Hepatocyte (in vitro differentiated cells): ENCODE data around the gene DSCAML1. TPM values are rescaled to one million over a fixed set of nuclear protein-coding genes. Genes with fewer than 3 reads are reported as not detected.

Experiments
- DNase-seq: peaks from one replicate; pipeline ENCODE4 v3.0.0-alpha.2; 2016; ENCODE audit warnings: low spot score
- H2AFZ ChIP-seq: fragments of 200-600 bp; sonication (generic); 2 replicates; pipeline ENCODE4 v1.6.0; 2016; ENCODE audit warnings: antibody characterized with exemption, mild to moderate bottlenecking
- H3K27ac ChIP-seq: fragments of 200-600 bp; sonication (generic); 2 replicates; pipeline ENCODE4 v1.5.1; 2016; ENCODE audit warnings: mild to moderate bottlenecking
- H3K27me3 ChIP-seq: fragments of 200-600 bp; sonication (generic); 2 replicates; pipeline ENCODE4 v1.6.1; 2016
- H3K36me3 ChIP-seq: fragments of 200-600 bp; sonication (generic); replicated peaks from 2 replicates; pipeline ENCODE4 v1.5.1; 2016; ENCODE audit warnings: low read depth; ENCODE audit not compliant: insufficient read depth
- H3K4me1 ChIP-seq: fragments of 200-600 bp; sonication (generic); 2 replicates; pipeline ENCODE4 v1.5.1; 2016; ENCODE audit warnings: mild to moderate bottlenecking, moderate library complexity; ENCODE audit not compliant: insufficient read depth
- H3K4me2 ChIP-seq: fragments of 200-600 bp; sonication (generic); 2 replicates; pipeline ENCODE4 v1.6.0; 2016
- H3K4me3 ChIP-seq: fragments of 200-600 bp; sonication (generic); 2 replicates; pipeline ENCODE4 v1.5.1; 2016; ENCODE audit warnings: mild to moderate bottlenecking
- H3K79me2 ChIP-seq: fragments of 200-600 bp; sonication (generic); 2 replicates; pipeline ENCODE4 v1.6.0; 2017; ENCODE audit warnings: mild to moderate bottlenecking
- H3K9me2 ChIP-seq: fragments of 200-600 bp; sonication (generic); replicated peaks from 2 replicates; pipeline ENCODE4 v1.6.0; 2017; ENCODE audit warnings: mild to moderate bottlenecking; ENCODE audit not compliant: insufficient read depth
- H3K9me3 ChIP-seq: fragments of 200-600 bp; sonication (generic); 2 replicates; pipeline ENCODE4 v1.5.1; 2016; ENCODE audit warnings: low read depth, mild to moderate bottlenecking
- H4K20me1 ChIP-seq: fragments of 200-600 bp; sonication (generic); 2 replicates; pipeline ENCODE4 v1.6.0; 2016; ENCODE audit warnings: mild to moderate bottlenecking; ENCODE audit not compliant: insufficient read depth, poor library complexity, severe bottlenecking
- EZH2 ChIP-seq: fragments of 200-600 bp; sonication (generic); IDR thresholded peaks from 2 replicates; pipeline ENCODE4 v1.6.1; 2016; ENCODE audit warnings: antibody characterized with exemption, mild to moderate bottlenecking, borderline replicate concordance
- EZH2phosphoT487 ChIP-seq: fragments of 200-600 bp; sonication (generic); IDR thresholded peaks from one replicate; pipeline ENCODE4 v1.6.1; 2018; ENCODE audit warnings: antibody characterized with exemption, mild to moderate bottlenecking, low read depth, moderate library complexity; ENCODE audit not compliant: unreplicated experiment, severe bottlenecking
- WGBS: methylation state at CpG from one replicate; pipeline ENCODE4 v1.1.6; 2016; ENCODE audit warnings: low lambda C conversion rate; ENCODE audit errors: missing lambda C conversion rate; 5-methylcytosine and 5-hydroxymethylcytosine counted together
- polyA plus RNA-seq: library from polyadenylated mRNA; unstranded; fragments of >200 nt; fragmentation: Nextera tagmentation; extraction: Ambion mirVana; gene quantifications from 2 replicates; pipeline ENCODE4 v1.2.1, GENCODE V29; 2016
- total RNA-seq: library from RNA; depleted of rRNA; stranded (reverse); fragments of >200 nt; gene quantifications from 2 replicates; pipeline ENCODE4 v1.2.3, GENCODE V29; 2014
- TF ChIP-seq, protein P1 (sequence below): fragments of 200-600 bp; sonication (generic); IDR thresholded peaks from 2 replicates; pipeline ENCODE4 v1.5.1; 2016; ENCODE audit warnings: antibody characterized with exemption, mild to moderate bottlenecking; ENCODE audit not compliant: poor library complexity

Gene DSCAML1
- total and polyA plus RNA-seq, 2 experiments from 2014 or later = 0.46 to 2.6 TPM

DNA sequence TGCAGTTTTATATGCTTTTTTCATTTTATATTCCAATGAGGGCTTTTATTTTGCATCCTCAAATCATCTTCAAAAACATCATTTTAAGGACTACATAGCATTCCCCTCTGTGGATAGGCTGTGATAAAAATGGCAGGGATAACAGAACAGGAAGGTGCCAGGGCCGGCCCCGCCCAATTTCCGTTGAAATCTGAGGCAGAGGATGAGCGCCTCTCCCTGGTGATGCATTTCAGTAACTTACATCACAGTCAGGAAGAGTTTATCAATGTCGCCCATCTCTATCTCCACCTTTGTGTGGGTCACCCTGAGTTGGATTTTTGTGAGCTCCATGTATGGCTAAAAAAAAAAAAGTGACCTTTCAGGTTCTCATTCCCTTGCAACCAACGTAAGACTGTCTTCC lies 201.6 kb downstream of the DSCAML1 start:
- peaks cover 26% of the 10 kb centered on the region for H3K27me3 ChIP-seq

DNA sequence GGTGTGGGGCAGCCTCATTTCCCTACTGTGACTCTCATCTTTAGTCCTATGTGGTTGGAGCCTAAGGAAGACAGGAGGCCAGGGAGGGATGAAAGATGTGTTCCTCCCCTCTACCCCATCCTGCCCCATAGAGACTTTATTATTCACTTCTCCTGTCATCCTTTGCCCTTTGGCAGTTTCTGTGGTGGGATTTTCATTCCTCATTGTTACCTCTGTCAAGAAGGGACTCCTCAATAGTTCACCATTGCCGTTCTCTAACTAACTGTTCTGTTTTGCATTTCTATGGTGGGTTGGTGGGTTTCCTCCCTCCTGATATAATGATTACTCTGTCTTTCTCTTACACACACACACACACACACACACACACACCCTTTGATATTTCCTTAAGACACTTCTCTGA lies 202.3 kb downstream of the DSCAML1 start:
- no peaks in the 10 kb centered on the region for H3K9me2 ChIP-seq
- no peaks in the 10 kb centered on the region for H4K20me1 ChIP-seq
- H3K79me2 ChIP-seq = no peaks in the 10 kb centered on the region
- H3K4me2 ChIP-seq = no peak overlapping the region
- no peak overlapping the region for H3K27ac ChIP-seq
- peaks cover 26% of the 10 kb centered on the region for H3K27me3 ChIP-seq
- no peak for TF ChIP-seq EZH2
- TF ChIP-seq, protein P1, sequence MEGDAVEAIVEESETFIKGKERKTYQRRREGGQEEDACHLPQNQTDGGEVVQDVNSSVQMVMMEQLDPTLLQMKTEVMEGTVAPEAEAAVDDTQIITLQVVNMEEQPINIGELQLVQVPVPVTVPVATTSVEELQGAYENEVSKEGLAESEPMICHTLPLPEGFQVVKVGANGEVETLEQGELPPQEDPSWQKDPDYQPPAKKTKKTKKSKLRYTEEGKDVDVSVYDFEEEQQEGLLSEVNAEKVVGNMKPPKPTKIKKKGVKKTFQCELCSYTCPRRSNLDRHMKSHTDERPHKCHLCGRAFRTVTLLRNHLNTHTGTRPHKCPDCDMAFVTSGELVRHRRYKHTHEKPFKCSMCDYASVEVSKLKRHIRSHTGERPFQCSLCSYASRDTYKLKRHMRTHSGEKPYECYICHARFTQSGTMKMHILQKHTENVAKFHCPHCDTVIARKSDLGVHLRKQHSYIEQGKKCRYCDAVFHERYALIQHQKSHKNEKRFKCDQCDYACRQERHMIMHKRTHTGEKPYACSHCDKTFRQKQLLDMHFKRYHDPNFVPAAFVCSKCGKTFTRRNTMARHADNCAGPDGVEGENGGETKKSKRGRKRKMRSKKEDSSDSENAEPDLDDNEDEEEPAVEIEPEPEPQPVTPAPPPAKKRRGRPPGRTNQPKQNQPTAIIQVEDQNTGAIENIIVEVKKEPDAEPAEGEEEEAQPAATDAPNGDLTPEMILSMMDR = no peak
- no peak for TF ChIP-seq EZH2phosphoT487
- H3K36me3 ChIP-seq = no peaks in the 10 kb centered on the region
- no peaks in the 10 kb centered on the region for H3K4me1 ChIP-seq
- no peaks in the 10 kb centered on the region for H3K9me3 ChIP-seq
- H3K4me3 ChIP-seq = no peak overlapping the region
- DNase-seq = no peak
- no peak overlapping the region for H2AFZ ChIP-seq
- 53% methylated on average over 1 of the region's 1 CpG for WGBS

More for the DNA sequence above, 201.6 kb downstream of the DSCAML1 start:
- Histone ChIP-seq H3K9me3 (no peaks in the 10 kb centered on the region), H2AFZ (no peak overlapping the region), H4K20me1 (no peaks in the 10 kb centered on the region), H3K4me3 (no peak overlapping the region), H3K36me3 (no peaks in the 10 kb centered on the region), H3K4me1 (no peaks in the 10 kb centered on the region), H3K9me2 (no peaks in the 10 kb centered on the region), H3K4me2 (no peak overlapping the region), H3K79me2 (no peaks in the 10 kb centered on the region), H3K27ac (no peak overlapping the region)
- WGBS = 50% methylated on average over 6 of the region's 6 CpGs
- no peak for DNase-seq
- TF ChIP-seq EZH2phosphoT487 = no peak
- no peak for TF ChIP-seq EZH2
- TF ChIP-seq, protein P1 = no peak

DNA sequence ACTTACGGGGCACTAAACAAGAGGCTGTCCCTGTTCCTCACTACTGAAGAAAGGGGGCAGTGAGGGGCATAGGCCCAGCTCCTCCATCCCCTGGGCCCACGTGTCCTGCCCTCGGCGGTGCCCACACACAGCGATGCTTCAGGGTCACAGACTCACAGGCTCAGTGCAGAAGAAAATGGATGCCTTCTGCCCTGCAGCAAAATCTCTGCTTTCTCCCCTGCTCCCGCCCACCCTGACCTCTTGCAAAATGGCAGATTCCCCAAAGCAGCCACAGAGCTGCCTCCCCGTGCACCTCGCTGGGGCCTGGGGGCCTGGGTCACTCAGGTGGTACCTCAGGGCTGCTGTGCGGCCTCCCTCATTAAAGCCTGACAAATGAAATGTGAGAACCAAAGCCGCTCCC lies 204.0 kb downstream of the DSCAML1 start:
- TF ChIP-seq EZH2 (no peak), EZH2phosphoT487 (no peak)
- TF ChIP-seq, protein P1 = no peak
- DNase-seq = no peak
- Histone ChIP-seq H3K4me1 (no peaks in the 10 kb centered on the region), H4K20me1 (no peaks in the 10 kb centered on the region), H3K4me3 (no peak overlapping the region), H3K79me2 (no peaks in the 10 kb centered on the region), H3K27me3 (peaks cover 35% of the 10 kb centered on the region), H3K36me3 (no peaks in the 10 kb centered on the region), H3K27ac (no peak overlapping the region), H3K9me3 (no peaks in the 10 kb centered on the region), H3K4me2 (no peak overlapping the region), H3K9me2 (no peaks in the 10 kb centered on the region), H2AFZ (no peak overlapping the region)
- WGBS = 75% methylated on average over 10 of the region's 10 CpGs

DNA sequence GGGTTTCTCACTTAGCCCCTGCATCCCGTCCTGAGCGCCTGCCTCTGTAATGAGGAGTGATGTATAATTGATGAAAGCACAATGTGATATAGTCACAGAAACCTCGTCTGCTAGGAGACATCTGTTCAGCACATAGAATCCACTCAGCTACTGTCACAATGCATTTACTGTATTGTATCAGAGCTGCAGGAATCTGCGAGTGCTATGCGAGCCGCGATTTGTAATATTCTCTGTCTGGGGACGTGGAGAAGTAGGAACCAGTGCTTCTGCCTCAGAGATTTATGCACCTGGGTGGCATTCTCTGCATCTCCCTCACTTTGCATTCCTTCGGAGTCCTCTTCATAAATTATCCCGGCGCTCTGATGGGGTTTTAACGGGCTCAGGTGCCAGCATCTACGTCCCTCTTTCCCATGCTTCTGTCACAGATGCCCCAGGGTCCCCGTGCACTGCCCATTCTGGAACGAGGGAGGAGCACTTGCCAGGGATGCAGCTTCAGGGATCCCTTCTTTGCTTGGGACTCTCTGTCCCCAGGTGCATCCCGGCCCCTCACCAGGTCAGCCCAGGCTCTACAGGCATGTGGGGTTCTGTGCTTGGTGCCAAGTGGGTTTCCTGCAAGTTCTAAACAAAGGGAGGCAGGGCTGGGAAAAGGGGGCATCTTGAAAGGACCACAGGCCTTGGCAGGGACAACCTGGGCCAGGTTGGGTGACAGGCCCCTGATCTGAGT lies 205.5 kb downstream of the DSCAML1 start:
- Histone ChIP-seq H3K36me3 (no peaks in the 10 kb centered on the region), H2AFZ (no peak overlapping the region), H3K4me3 (no peak overlapping the region), H3K9me2 (no peaks in the 10 kb centered on the region), H3K79me2 (no peaks in the 10 kb centered on the region), H4K20me1 (no peaks in the 10 kb centered on the region), H3K4me2 (no peak overlapping the region), H3K27me3 (peaks cover 39% of the 10 kb centered on the region), H3K27ac (no peak overlapping the region), H3K4me1 (no peaks in the 10 kb centered on the region), H3K9me3 (no peaks in the 10 kb centered on the region)
- WGBS = 78% methylated on average over 16 of the region's 16 CpGs
- no peak for DNase-seq
- TF ChIP-seq, protein P1 = no peak
- no peak for TF ChIP-seq EZH2phosphoT487
- TF ChIP-seq EZH2 = no peak
